Lower leg skin (tissue), 4 donors: ENCODE measurements around the gene OLFML2B. TPM values are rescaled to one million over a fixed set of nuclear protein-coding genes. Genes with fewer than 3 reads are reported as not detected.
"Not testable (repeated sequence)": the region's sequence is repeated elsewhere in the genome, so short reads cannot be mapped to it uniquely, and the experiment has no call there.

Experiments
- DNase-seq, 2 donors: peaks; one replicate each; pipeline ENCODE4 v3.0.0-alpha.2; 2019; ENCODE audit warnings: low spot score in 2 of 2
- H3K4me3 ChIP-seq: fragments of 200-600 bp; sonication (generic); 2 replicates; pipeline ENCODE4 v1.5.1; 2017; ENCODE audit warnings: mild to moderate bottlenecking, low read depth; ENCODE audit not compliant: poor library complexity, severe bottlenecking
- POLR2A ChIP-seq, 2 donors: fragments of 450-650 bp; IDR thresholded peaks; one replicate each; pipeline ENCODE4 v1.6.1; 2016 to 2017; ENCODE audit warnings: antibody characterized with exemption in 2 of 2, mild to moderate bottlenecking in 1 of 2, moderate library complexity in 1 of 2
- WGBS, 2 donors: methylation state at CpG; one replicate each; pipeline ENCODE4 v1.1.5; 2018; 5-methylcytosine and 5-hydroxymethylcytosine counted together
- intact Hi-C: fragments of 100-400 bp; cut with DNase I; formaldehyde crosslinking; loops from one replicate; pipeline ENCODE4 v1.15.0; 2023; ENCODE audit warnings: low total_unique reads
- total RNA-seq, 4 donors: library from RNA; depleted of rRNA; stranded (reverse); fragments of >200 nt; gene quantifications; one replicate each; pipeline ENCODE4 v1.1.0, GENCODE V29; 2016
- TF ChIP-seq, protein P1 (sequence below), 3 donors: fragments of 450-650 bp; IDR thresholded peaks; one replicate each; pipeline ENCODE4 v1.5.1; 2016; ENCODE audit warnings: antibody characterized with exemption in 3 of 3, mild to moderate bottlenecking in 3 of 3, moderate library complexity in 2 of 3

OLFML2B gene
- total RNA-seq, 4 donors from 2014 or later: 2.0 to 6.1 (median 3.1) TPM

- no peak overlapping the region for H3K4me3 ChIP-seq
- TF ChIP-seq, protein P1, sequence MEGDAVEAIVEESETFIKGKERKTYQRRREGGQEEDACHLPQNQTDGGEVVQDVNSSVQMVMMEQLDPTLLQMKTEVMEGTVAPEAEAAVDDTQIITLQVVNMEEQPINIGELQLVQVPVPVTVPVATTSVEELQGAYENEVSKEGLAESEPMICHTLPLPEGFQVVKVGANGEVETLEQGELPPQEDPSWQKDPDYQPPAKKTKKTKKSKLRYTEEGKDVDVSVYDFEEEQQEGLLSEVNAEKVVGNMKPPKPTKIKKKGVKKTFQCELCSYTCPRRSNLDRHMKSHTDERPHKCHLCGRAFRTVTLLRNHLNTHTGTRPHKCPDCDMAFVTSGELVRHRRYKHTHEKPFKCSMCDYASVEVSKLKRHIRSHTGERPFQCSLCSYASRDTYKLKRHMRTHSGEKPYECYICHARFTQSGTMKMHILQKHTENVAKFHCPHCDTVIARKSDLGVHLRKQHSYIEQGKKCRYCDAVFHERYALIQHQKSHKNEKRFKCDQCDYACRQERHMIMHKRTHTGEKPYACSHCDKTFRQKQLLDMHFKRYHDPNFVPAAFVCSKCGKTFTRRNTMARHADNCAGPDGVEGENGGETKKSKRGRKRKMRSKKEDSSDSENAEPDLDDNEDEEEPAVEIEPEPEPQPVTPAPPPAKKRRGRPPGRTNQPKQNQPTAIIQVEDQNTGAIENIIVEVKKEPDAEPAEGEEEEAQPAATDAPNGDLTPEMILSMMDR (IDR thresholded peaks at IDR 0.05): no peak
- TF ChIP-seq POLR2A (IDR thresholded peaks at IDR 0.05): no peak
- intact Hi-C loops: no loop called here
- WGBS, 2 donors: 95 to 97% methylated on average over 4 of the region's 4 CpGs
- no peak for DNase-seq
Observed at GRCh38 chr1:162068301-162068700, 44.6 kb upstream of the OLFML2B start.

GRCh38 chr1:162067466-162067865 lies 43.8 kb upstream of the OLFML2B start:
- H3K4me3 ChIP-seq: no peak overlapping the region
- WGBS, 2 donors: 68 to 71% methylated on average over 1 of the region's 1 CpG
- intact Hi-C loops: no loop called here
- no peak for DNase-seq
- TF ChIP-seq, protein P1 (IDR thresholded peaks at IDR 0.05): no peak
- no peak for TF ChIP-seq POLR2A (IDR thresholded peaks at IDR 0.05)

GRCh38 chr1:162066836-162067235 lies 43.2 kb upstream of the OLFML2B start:
- WGBS, 2 donors: 81 to 84% methylated on average over 4 of the region's 4 CpGs
- H3K4me3 ChIP-seq, intact Hi-C loops, DNase-seq: not testable (repeated sequence)

- intact Hi-C loops: no loop called here
Observed at GRCh38 chr1:162065016-162065415, 41.3 kb upstream of the OLFML2B start.

GRCh38 chr1:162062542-162063015 lies 38.9 kb upstream of the OLFML2B start:
- DNase-seq: no peak

More at GRCh38 chr1:162065016-162065415, 41.3 kb upstream of the OLFML2B start:
- no peak for DNase-seq
- 71 to 79% methylated on average over 2 of the region's 2 CpGs for WGBS, 2 donors
- H3K4me3 ChIP-seq: no peak overlapping the region
- TF ChIP-seq, protein P1 (IDR thresholded peaks at IDR 0.05): no peak
- TF ChIP-seq POLR2A (IDR thresholded peaks at IDR 0.05): no peak

GRCh38 chr1:162060314-162060713 lies 36.6 kb upstream of the OLFML2B start:
- no peak overlapping the region for H3K4me3 ChIP-seq
- 80 to 85% methylated on average over 1 of the region's 1 CpG for WGBS, 2 donors
- intact Hi-C loops: no loop called here
- no peak for DNase-seq
- TF ChIP-seq, protein P1 (IDR thresholded peaks at IDR 0.05): no peak
- no peak for TF ChIP-seq POLR2A (IDR thresholded peaks at IDR 0.05)

More at GRCh38 chr1:162062542-162063015, 38.9 kb upstream of the OLFML2B start:
- intact Hi-C loops: no loop called here
- H3K4me3 ChIP-seq: no peak overlapping the region
- WGBS, 2 donors: 56 to 66% methylated on average over 4 of the region's 4 CpGs
- TF ChIP-seq, protein P1 (IDR thresholded peaks at IDR 0.05): no peak
- no peak for TF ChIP-seq POLR2A (IDR thresholded peaks at IDR 0.05)
